Endometrial microvascular endothelial cells (primary cell): ENCODE data around the gene LARGE1. TPM values are rescaled to one million over a fixed set of nuclear protein-coding genes. Genes with fewer than 3 reads are reported as not detected.

Source experiments
- in situ Hi-C: cut with HindIII; loops from 2 replicates; pipeline ENCODE4 v1.10.0; 2017; ENCODE audit warnings: low sequenced_read_pairs, low pct_unique_long_range_greater_than_20kb; ENCODE audit errors: inconsistent ontology term
- total RNA-seq: library from RNA; depleted of rRNA; stranded (reverse); fragments of >200 nt; gene quantifications from one replicate; pipeline ENCODE4 v1.2.3, GENCODE V29; 2015; ENCODE audit errors: inconsistent ontology term

Gene LARGE1
- total RNA-seq, 1 donor from 2014 or later: 1.8 TPM

- in situ Hi-C loops: no loop called here
These were observed 569.3 kb downstream of the LARGE1 start for GRCh38 chr22:33350961-33351360.

- in situ Hi-C loops: no loop called here
These were observed 569.8 kb downstream of the LARGE1 start for GRCh38 chr22:33350491-33350890.

GRCh38 chr22:33347002-33347401, 573.3 kb downstream of the LARGE1 start:
- in situ Hi-C loops: no loop called here

- in situ Hi-C loops: no loop called here
These were observed 578.7 kb downstream of the LARGE1 start for GRCh38 chr22:33341611-33342010.

GRCh38 chr22:33337524-33337923, 582.8 kb downstream of the LARGE1 start:
- in situ Hi-C loops: no loop called here

- in situ Hi-C loops: no loop called here
These were observed 584.5 kb downstream of the LARGE1 start for GRCh38 chr22:33335611-33336279.

- in situ Hi-C loops: no loop called here
These were observed 587.7 kb downstream of the LARGE1 start for GRCh38 chr22:33332538-33332937.

GRCh38 chr22:33331017-33331416, 589.3 kb downstream of the LARGE1 start:
- in situ Hi-C loops: no loop called here

- in situ Hi-C loops: no loop called here
These were observed 589.7 kb downstream of the LARGE1 start for GRCh38 chr22:33330534-33330933.

GRCh38 chr22:33329398-33329797, 590.9 kb downstream of the LARGE1 start:
- in situ Hi-C loops: no loop called here

- in situ Hi-C loops: no loop called here
These were observed 591.4 kb downstream of the LARGE1 start for GRCh38 chr22:33328789-33329296.

- in situ Hi-C loops: no loop called here
These were observed 592.9 kb downstream of the LARGE1 start for GRCh38 chr22:33327348-33327860.

GRCh38 chr22:33326540-33327295, 593.6 kb downstream of the LARGE1 start:
- in situ Hi-C loops: no loop called here

- in situ Hi-C loops: no loop called here
These were observed 594.9 kb downstream of the LARGE1 start for GRCh38 chr22:33325232-33326004.

- in situ Hi-C loops: no loop called here
These were observed 596.0 kb downstream of the LARGE1 start for GRCh38 chr22:33324228-33324627.

GRCh38 chr22:33321466-33321865, 598.8 kb downstream of the LARGE1 start:
- in situ Hi-C loops: no loop called here

GRCh38 chr22:33315954-33316353, 604.3 kb downstream of the LARGE1 start:
- in situ Hi-C loops: no loop called here

- in situ Hi-C loops: no loop called here
These were observed 605.2 kb downstream of the LARGE1 start for GRCh38 chr22:33315117-33315516.

GRCh38 chr22:33314316-33314715, 606.0 kb downstream of the LARGE1 start:
- in situ Hi-C loops: no loop called here
